GM04504 (cell line): Measurements from ENCODE around the gene PCDHGB4.
"Not testable (repeated sequence)": the region's sequence is repeated elsewhere in the genome, so short reads cannot be mapped to it uniquely, and the experiment has no call there.

ENCODE experiments used
- DNase-seq: peaks from one replicate; pipeline ENCODE4 v3.0.0-alpha.2; 2012; ENCODE audit warnings: low read depth

Gene PCDHGB4

GRCh38 chr5:141430332-141431113 is 43.0 kb downstream of the PCDHGB4 start, which contains the start of gene PCDHGA12:
Gene PCDHGA12 (plus strand): TSS chr5:141430507. CDS start chr5:141430760, 253 bp downstream.
- DNase-seq, result peak; percentile 68

- DNase-seq, result no peak
Observed at GRCh38 chr5:141431286-141431685, 43.8 kb downstream of the PCDHGB4 start.

- not testable (repeated sequence) for DNase-seq
Observed at GRCh38 chr5:141432308-141432707, 44.8 kb downstream of the PCDHGB4 start.

- DNase-seq, result not testable (repeated sequence)
Observed at GRCh38 chr5:141432726-141433125, 45.2 kb downstream of the PCDHGB4 start.

GRCh38 chr5:141434006-141434405 is 46.5 kb downstream of the PCDHGB4 start:
- DNase-seq, result no peak

- DNase-seq, result no peak
Observed at GRCh38 chr5:141437221-141437620, 49.7 kb downstream of the PCDHGB4 start.

GRCh38 chr5:141439411-141440141 is 52.1 kb downstream of the PCDHGB4 start:
- no peak for DNase-seq
